ENCODE data around the gene ATPAF2.

The ATPAF2 gene

GRCh38 chr17:18039535-18040260 is 730 bp upstream of the ATPAF2 start:
- Histone ChIP-seq H3K4me1 (ENCODE audit: control insufficient read depth, insufficient read depth, low read length) (peaks cover 17% of the 10 kb centered on the region), H3K27ac (ENCODE audit: low read depth, low read length) (no peak overlapping the region), H3K4me3 (ENCODE audit: low read depth, low read length) (peak overlapping the region; percentile 92), H3K36me3 (ENCODE audit: control insufficient read depth, insufficient read depth, low read length) (peaks cover 3% of the 10 kb centered on the region; the same call in 1 of the 2 replicates), H3K9ac (ENCODE audit: low read length) (peak overlapping the region; percentile 68), H3K9me3 (ENCODE audit: control insufficient read depth, insufficient read depth, low read depth, low read length) (no peaks in the 10 kb centered on the region), H3K27me3 (ENCODE audit: control insufficient read depth, insufficient read depth, low read length) (no peaks in the 10 kb centered on the region)

GRCh38 chr17:18038149-18038850 is 668 bp downstream of the ATPAF2 start:
- H3K4me1 ChIP-seq (ENCODE audit: control insufficient read depth, insufficient read depth, low read length), result peaks cover 17% of the 10 kb centered on the region
- peak overlapping the region; percentile 92 for H3K4me3 ChIP-seq (ENCODE audit: low read depth, low read length)
- no peaks in the 10 kb centered on the region for H3K36me3 ChIP-seq (ENCODE audit: control insufficient read depth, insufficient read depth, low read length)
- no peaks in the 10 kb centered on the region for H3K9me3 ChIP-seq (ENCODE audit: control insufficient read depth, insufficient read depth, low read depth, low read length)
- H3K9ac ChIP-seq (ENCODE audit: low read length), result peak overlapping the region; percentile 81
- H3K27ac ChIP-seq (ENCODE audit: low read depth, low read length), result no peak overlapping the region
- no peaks in the 10 kb centered on the region for H3K27me3 ChIP-seq (ENCODE audit: control insufficient read depth, insufficient read depth, low read length)

DNA sequence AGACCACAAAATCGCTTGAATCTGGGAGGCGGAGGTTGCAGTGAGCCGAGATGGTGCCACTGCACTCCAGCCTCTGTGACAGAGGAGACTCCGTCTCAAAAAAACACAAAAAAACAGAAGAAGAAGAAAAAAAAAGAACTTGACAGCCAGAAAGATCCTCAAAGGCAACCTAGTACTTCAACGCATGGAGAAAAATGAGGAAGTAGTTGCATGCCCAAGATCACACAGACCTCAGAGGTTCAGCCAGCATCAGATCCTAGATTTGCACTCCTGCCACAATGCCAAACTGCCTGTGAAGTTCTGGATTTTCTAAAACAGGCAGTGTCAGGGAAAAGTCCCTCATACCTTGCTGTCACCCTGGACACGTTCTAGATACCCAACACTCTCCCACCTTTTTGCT is 1.5 kb downstream of the ATPAF2 start:
- Histone ChIP-seq H3K36me3 (ENCODE audit: control insufficient read depth, insufficient read depth, low read length) (no peaks in the 10 kb centered on the region), H3K27me3 (ENCODE audit: control insufficient read depth, insufficient read depth, low read length) (no peaks in the 10 kb centered on the region), H3K9ac (ENCODE audit: low read length) (no peak overlapping the region), H3K4me3 (ENCODE audit: low read depth, low read length) (peak overlapping the region; percentile 92; the same call in 1 of the 2 replicates), H3K27ac (ENCODE audit: low read depth, low read length) (no peak overlapping the region), H3K4me1 (ENCODE audit: control insufficient read depth, insufficient read depth, low read length) (peaks cover 17% of the 10 kb centered on the region), H3K9me3 (ENCODE audit: control insufficient read depth, insufficient read depth, low read depth, low read length) (no peaks in the 10 kb centered on the region)

GRCh38 chr17:18035704-18036103 is 3.3 kb downstream of the ATPAF2 start:
- Histone ChIP-seq H3K4me1 (ENCODE audit: control insufficient read depth, insufficient read depth, low read length) (peaks cover 12% of the 10 kb centered on the region), H3K9ac (ENCODE audit: low read length) (no peak overlapping the region), H3K27ac (ENCODE audit: low read depth, low read length) (no peak overlapping the region), H3K36me3 (ENCODE audit: control insufficient read depth, insufficient read depth, low read length) (no peaks in the 10 kb centered on the region), H3K4me3 (ENCODE audit: low read depth, low read length) (no peak overlapping the region), H3K27me3 (ENCODE audit: control insufficient read depth, insufficient read depth, low read length) (no peaks in the 10 kb centered on the region), H3K9me3 (ENCODE audit: control insufficient read depth, insufficient read depth, low read depth, low read length) (no peaks in the 10 kb centered on the region)

DNA sequence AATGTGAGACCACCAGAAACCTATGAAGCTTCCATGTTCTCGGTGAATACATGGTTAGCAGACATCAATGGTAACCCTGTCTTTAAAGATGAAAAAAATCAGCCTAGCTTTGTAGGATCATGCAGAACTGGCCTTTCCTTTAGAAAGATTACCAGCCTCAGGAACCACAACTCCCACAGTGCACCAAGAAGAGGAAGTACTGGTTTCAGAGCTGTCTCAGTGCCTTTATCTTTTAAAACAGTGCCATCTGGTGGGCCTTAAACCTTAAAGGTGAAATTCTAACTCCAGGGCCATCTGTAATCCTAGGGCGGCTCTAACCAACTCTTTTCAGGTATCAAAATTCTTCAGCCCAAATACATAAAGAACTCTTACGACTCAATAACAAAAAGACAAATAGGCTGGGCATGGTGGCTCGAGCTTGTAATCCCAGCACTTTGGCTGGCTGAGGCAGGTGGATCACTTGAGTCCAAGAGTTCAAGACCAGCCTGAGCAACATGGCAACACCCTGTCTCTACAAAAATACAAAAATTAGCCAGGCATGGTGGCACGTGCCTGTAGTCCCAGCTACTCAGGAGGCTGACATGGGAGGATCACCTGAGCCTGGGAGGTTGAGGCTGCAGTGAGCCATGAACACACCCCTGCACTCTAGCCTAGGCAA is 5.4 kb downstream of the ATPAF2 start:
- H3K9ac ChIP-seq (ENCODE audit: low read length), result no peak overlapping the region
- H3K4me3 ChIP-seq (ENCODE audit: low read depth, low read length), result no peak overlapping the region
- peaks cover 6% of the 10 kb centered on the region for H3K4me1 ChIP-seq (ENCODE audit: control insufficient read depth, insufficient read depth, low read length)
- H3K27ac ChIP-seq (ENCODE audit: low read depth, low read length), result no peak overlapping the region
- no peaks in the 10 kb centered on the region for H3K9me3 ChIP-seq (ENCODE audit: control insufficient read depth, insufficient read depth, low read depth, low read length)
- H3K27me3 ChIP-seq (ENCODE audit: control insufficient read depth, insufficient read depth, low read length), result no peaks in the 10 kb centered on the region
- H3K36me3 ChIP-seq (ENCODE audit: control insufficient read depth, insufficient read depth, low read length), result no peaks in the 10 kb centered on the region

GRCh38 chr17:18031955-18032354 is 7.0 kb downstream of the ATPAF2 start:
- Histone ChIP-seq H3K36me3 (ENCODE audit: control insufficient read depth, insufficient read depth, low read length) (no peaks in the 10 kb centered on the region), H3K27ac (ENCODE audit: low read depth, low read length) (no peak overlapping the region), H3K9ac (ENCODE audit: low read length) (no peak overlapping the region), H3K9me3 (ENCODE audit: control insufficient read depth, insufficient read depth, low read depth, low read length) (no peaks in the 10 kb centered on the region), H3K4me1 (ENCODE audit: control insufficient read depth, insufficient read depth, low read length) (no peaks in the 10 kb centered on the region; the same call in 1 of the 2 replicates), H3K4me3 (ENCODE audit: low read depth, low read length) (no peak overlapping the region), H3K27me3 (ENCODE audit: control insufficient read depth, insufficient read depth, low read length) (no peaks in the 10 kb centered on the region)

GRCh38 chr17:18028952-18029540 is 9.9 kb downstream of the ATPAF2 start:
- H3K4me3 ChIP-seq (ENCODE audit: low read depth, low read length), result no peak overlapping the region

GRCh38 chr17:18028114-18028951 is 10.6 kb downstream of the ATPAF2 start:
- no peak overlapping the region for H3K27ac ChIP-seq (ENCODE audit: low read depth, low read length)
- no peaks in the 10 kb centered on the region; the same call in 1 of the 2 replicates for H3K4me1 ChIP-seq (ENCODE audit: control insufficient read depth, insufficient read depth, low read length)
- H3K9me3 ChIP-seq (ENCODE audit: control insufficient read depth, insufficient read depth, low read depth, low read length), result no peaks in the 10 kb centered on the region
- no peak overlapping the region for H3K9ac ChIP-seq (ENCODE audit: low read length)
- no peak overlapping the region for H3K4me3 ChIP-seq (ENCODE audit: low read depth, low read length)
- 0 out of 2 replicates have a peak, but pooled peaks cover 3% of the 10 kb centered on the region for H3K36me3 ChIP-seq (ENCODE audit: control insufficient read depth, insufficient read depth, low read length)
- H3K27me3 ChIP-seq (ENCODE audit: control insufficient read depth, insufficient read depth, low read length), result no peaks in the 10 kb centered on the region

More at GRCh38 chr17:18028952-18029540, 9.9 kb downstream of the ATPAF2 start:
- no peaks in the 10 kb centered on the region for H3K9me3 ChIP-seq (ENCODE audit: control insufficient read depth, insufficient read depth, low read depth, low read length)
- H3K4me1 ChIP-seq (ENCODE audit: control insufficient read depth, insufficient read depth, low read length), result no peaks in the 10 kb centered on the region; the same call in 1 of the 2 replicates
- no peak overlapping the region for H3K9ac ChIP-seq (ENCODE audit: low read length)
- no peak overlapping the region for H3K27ac ChIP-seq (ENCODE audit: low read depth, low read length)
- H3K27me3 ChIP-seq (ENCODE audit: control insufficient read depth, insufficient read depth, low read length), result no peaks in the 10 kb centered on the region
- H3K36me3 ChIP-seq (ENCODE audit: control insufficient read depth, insufficient read depth, low read length), result 0 out of 2 replicates have a peak, but pooled peaks cover 3% of the 10 kb centered on the region

GRCh38 chr17:18027280-18027679 is 11.7 kb downstream of the ATPAF2 start:
- 0 out of 2 replicates have a peak, but pooled peaks cover 3% of the 10 kb centered on the region for H3K36me3 ChIP-seq (ENCODE audit: control insufficient read depth, insufficient read depth, low read length)
- no peaks in the 10 kb centered on the region; the same call in 1 of the 2 replicates for H3K4me1 ChIP-seq (ENCODE audit: control insufficient read depth, insufficient read depth, low read length)
- no peaks in the 10 kb centered on the region for H3K9me3 ChIP-seq (ENCODE audit: control insufficient read depth, insufficient read depth, low read depth, low read length)
- H3K27me3 ChIP-seq (ENCODE audit: control insufficient read depth, insufficient read depth, low read length), result no peaks in the 10 kb centered on the region
- no peak overlapping the region for H3K27ac ChIP-seq (ENCODE audit: low read depth, low read length)
- no peak overlapping the region for H3K9ac ChIP-seq (ENCODE audit: low read length)
- H3K4me3 ChIP-seq (ENCODE audit: low read depth, low read length), result no peak overlapping the region
